Kidney epithelial cell (primary cell): ENCODE results near the gene CFAP61. TPM values are rescaled to one million over a fixed set of nuclear protein-coding genes. Genes with fewer than 3 reads are reported as not detected.

ENCODE experiments used
- DNase-seq: peaks from one replicate; pipeline ENCODE4 v3.0.0-alpha.2; 2010; ENCODE audit warnings: low read depth
- H3K27me3 ChIP-seq: 2 replicates; pipeline ENCODE4 v1.6.0; 2011; ENCODE audit warnings: low read length; ENCODE audit not compliant: control insufficient read depth, insufficient read depth
- H3K36me3 ChIP-seq: 2 replicates; pipeline ENCODE4 v1.5.1; 2011; ENCODE audit warnings: low read length; ENCODE audit not compliant: control insufficient read depth, insufficient read depth
- H3K4me3 ChIP-seq: 2 replicates; pipeline ENCODE4 v1.5.1; 2011; ENCODE audit warnings: low read depth, mild to moderate bottlenecking, control low read depth, low read length
- total RNA-seq: library from RNA; depleted of rRNA; stranded (reverse); fragments of >200 nt; gene quantifications from 2 replicates; pipeline ENCODE4 v1.2.3, GENCODE V29; 2015
- TF ChIP-seq, protein P1 (sequence below): IDR thresholded peaks from 2 replicates; pipeline ENCODE4 v1.5.1; 2011; ENCODE audit warnings: mild to moderate bottlenecking, moderate library complexity, low read length, control low read depth, inconsistent platforms; ENCODE audit not compliant: insufficient read depth, poor library complexity, severe bottlenecking

Gene CFAP61
- total RNA-seq, 1 donor from 2014 or later, result not detected

DNA sequence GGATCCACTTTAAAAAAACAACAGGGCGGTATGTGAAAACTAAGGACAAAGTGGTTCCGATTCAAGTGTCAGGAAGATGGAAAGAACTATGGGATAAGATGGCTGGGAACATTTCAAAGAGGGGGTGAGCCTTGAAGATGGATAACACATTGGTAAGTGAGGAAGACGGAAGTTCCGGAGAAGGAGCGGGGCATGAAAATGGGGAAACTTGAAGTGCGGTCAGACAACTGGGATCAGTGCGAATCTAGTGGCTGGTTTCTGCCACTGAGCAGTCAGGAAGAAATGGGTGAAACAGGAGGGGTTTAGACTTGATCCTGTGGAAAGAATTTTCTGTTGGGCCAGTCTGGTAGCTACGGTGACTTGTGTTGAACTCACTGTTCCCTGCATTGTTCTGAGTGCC lies 34.0 kb upstream of the CFAP61 start:
- Histone ChIP-seq H3K4me3 (peak overlapping the region; percentile 89), H3K27me3 (no peaks in the 10 kb centered on the region), H3K36me3 (no peaks in the 10 kb centered on the region)
- TF ChIP-seq, protein P1, sequence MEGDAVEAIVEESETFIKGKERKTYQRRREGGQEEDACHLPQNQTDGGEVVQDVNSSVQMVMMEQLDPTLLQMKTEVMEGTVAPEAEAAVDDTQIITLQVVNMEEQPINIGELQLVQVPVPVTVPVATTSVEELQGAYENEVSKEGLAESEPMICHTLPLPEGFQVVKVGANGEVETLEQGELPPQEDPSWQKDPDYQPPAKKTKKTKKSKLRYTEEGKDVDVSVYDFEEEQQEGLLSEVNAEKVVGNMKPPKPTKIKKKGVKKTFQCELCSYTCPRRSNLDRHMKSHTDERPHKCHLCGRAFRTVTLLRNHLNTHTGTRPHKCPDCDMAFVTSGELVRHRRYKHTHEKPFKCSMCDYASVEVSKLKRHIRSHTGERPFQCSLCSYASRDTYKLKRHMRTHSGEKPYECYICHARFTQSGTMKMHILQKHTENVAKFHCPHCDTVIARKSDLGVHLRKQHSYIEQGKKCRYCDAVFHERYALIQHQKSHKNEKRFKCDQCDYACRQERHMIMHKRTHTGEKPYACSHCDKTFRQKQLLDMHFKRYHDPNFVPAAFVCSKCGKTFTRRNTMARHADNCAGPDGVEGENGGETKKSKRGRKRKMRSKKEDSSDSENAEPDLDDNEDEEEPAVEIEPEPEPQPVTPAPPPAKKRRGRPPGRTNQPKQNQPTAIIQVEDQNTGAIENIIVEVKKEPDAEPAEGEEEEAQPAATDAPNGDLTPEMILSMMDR, result no peak
- no peak for DNase-seq

DNA sequence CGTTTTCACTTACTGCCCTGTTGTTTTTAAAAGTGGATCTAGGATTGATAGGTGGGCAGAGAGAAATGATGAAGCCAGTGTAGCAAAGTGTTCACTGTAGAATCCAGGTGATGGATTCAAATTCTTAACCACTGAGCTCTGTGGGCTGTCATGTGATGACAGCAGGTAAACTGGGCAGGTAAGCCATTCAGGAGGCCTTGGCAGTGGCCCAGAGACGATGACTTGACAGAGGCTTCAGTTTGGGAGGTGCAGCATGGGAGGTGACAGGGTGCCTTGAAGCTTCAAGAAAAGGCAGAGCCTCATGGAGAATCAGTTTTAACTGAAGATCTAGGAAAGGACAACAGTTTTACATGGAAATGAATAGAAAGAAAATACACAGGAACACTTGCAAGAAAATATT lies 33.2 kb upstream of the CFAP61 start:
- TF ChIP-seq, protein P1, result no peak
- DNase-seq, result no peak
- no peaks in the 10 kb centered on the region for H3K27me3 ChIP-seq
- H3K4me3 ChIP-seq, result no peak overlapping the region
- H3K36me3 ChIP-seq, result no peaks in the 10 kb centered on the region

DNA sequence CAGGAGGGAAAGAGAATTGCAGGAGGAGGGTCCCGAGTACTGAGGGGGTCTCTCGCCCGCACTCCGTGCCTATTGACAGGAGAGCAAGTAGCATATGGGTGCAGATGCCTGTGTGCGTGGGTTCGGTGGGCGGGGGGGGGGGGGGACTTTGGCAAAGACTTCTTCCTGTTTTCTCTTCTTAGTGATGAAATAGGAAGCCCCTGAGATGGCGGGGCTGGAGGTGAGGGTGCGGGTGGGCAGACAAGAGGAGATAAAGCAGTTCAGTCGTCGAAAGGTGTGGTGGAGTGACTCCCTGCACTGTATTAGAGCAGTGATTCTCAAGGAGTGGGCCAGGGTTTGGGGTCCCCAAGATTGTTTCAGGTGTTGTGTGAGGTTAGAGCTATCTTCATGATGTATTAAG lies 31.4 kb upstream of the CFAP61 start:
- TF ChIP-seq, protein P1, result no peak
- DNase-seq, result no peak
- no peaks in the 10 kb centered on the region for H3K27me3 ChIP-seq
- H3K36me3 ChIP-seq, result no peaks in the 10 kb centered on the region
- no peak overlapping the region for H3K4me3 ChIP-seq

DNA sequence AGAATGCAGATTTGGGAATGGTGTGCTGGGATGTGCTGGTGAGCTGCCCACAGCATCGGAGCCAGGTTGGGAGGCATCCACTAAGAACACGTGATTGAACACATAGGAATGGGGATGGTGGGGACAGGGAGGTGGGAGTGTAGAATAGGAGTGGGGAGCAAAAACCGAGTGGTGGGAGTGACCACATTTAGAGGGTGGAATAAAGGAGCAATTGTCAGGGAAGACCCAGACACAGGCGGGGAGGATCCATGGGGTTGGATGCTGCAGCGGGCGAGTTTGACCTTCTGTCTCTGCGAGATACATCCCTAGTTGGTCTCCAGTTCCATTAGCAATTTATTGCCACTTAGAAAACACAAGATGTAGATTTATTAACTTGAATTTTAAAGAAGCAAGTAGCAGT lies 30.5 kb upstream of the CFAP61 start:
- no peak for DNase-seq
- Histone ChIP-seq H3K36me3 (no peaks in the 10 kb centered on the region), H3K4me3 (no peak overlapping the region), H3K27me3 (no peaks in the 10 kb centered on the region)
- TF ChIP-seq, protein P1, result no peak

DNA sequence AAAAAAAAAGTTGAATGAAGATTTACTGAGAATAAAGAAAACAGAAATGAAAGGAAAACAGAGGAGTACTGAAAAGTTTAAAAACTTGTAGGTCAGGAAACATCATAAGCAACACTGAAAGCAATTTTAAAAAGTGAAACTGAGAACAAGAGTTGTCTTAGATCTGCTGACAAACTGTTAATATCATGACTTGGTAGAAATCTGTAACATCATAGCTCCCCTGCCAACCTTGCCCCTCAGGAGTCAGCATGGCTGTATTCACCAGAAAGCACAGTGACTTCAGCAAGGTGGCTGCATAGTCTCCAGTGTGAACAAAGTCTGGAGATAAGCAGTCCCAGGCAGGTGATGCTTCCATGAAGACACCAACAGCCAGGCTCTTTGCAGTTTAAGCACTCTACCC lies 29.8 kb upstream of the CFAP61 start:
- H3K36me3 ChIP-seq, result no peaks in the 10 kb centered on the region
- H3K4me3 ChIP-seq, result no peak overlapping the region
- no peak for DNase-seq
- TF ChIP-seq, protein P1, result no peak
- H3K27me3 ChIP-seq, result no peaks in the 10 kb centered on the region

DNA sequence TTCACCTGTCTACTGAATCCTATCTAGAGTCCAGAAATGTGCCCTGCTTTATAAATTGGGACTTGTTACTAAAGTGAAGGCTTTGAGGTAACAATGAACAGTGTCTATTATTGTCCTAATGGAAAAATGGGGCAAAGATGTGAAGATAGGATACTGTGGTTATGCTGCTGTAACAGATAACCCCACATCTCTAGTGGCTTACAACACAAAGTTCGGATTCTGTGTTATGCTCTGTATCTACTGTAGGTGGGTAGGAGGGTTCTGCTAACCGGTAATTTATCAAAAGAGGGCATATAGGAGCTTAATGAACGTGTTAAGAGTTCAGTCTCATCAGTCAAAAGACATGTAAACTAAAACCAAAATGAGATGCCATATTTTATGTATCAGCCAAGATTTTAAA lies 28.9 kb upstream of the CFAP61 start:
- TF ChIP-seq, protein P1, result no peak
- Histone ChIP-seq H3K4me3 (no peak overlapping the region), H3K27me3 (no peaks in the 10 kb centered on the region), H3K36me3 (no peaks in the 10 kb centered on the region)
- DNase-seq, result no peak
